Right ventricle myocardium inferior (tissue), 1 donor: ENCODE data around the gene GGTLC3. TPM values are rescaled to one million over a fixed set of nuclear protein-coding genes. Genes with fewer than 3 reads are reported as not detected.
"Not testable (repeated sequence)": the region's sequence is repeated elsewhere in the genome, so short reads cannot be mapped to it uniquely, and the experiment has no call there.

Experiments used
- ATAC-seq: fragments of 200-7000 bp; cut with Tn5 transposase; one replicate; pipeline ENCODE4 v1.9.1; 2020; ENCODE audit warnings: mild to moderate bottlenecking, moderate library complexity
- DNase-seq: peaks from one replicate; pipeline ENCODE4 v3.0.0; 2021; ENCODE audit errors: missing footprints
- intact Hi-C: fragments of 100-400 bp; cut with DNase I; formaldehyde crosslinking; loops from one replicate; pipeline ENCODE4 v1.11.0; 2022
- total RNA-seq: library from RNA; stranded (reverse); fragmentation: NEBNext Ultra II Directional; extraction: Animal tissue kit (Norgen Biotek cat#: 25700); gene quantifications from one replicate; pipeline ENCODE4 v1.2.1, GENCODE V29; 2021
- donor health status: DM: no; HTN: yes; CAD: no; lungs with severe emphysema.

Gene GGTLC3
- total RNA-seq, 1 donor from 2014 or later, result not detected

DNA sequence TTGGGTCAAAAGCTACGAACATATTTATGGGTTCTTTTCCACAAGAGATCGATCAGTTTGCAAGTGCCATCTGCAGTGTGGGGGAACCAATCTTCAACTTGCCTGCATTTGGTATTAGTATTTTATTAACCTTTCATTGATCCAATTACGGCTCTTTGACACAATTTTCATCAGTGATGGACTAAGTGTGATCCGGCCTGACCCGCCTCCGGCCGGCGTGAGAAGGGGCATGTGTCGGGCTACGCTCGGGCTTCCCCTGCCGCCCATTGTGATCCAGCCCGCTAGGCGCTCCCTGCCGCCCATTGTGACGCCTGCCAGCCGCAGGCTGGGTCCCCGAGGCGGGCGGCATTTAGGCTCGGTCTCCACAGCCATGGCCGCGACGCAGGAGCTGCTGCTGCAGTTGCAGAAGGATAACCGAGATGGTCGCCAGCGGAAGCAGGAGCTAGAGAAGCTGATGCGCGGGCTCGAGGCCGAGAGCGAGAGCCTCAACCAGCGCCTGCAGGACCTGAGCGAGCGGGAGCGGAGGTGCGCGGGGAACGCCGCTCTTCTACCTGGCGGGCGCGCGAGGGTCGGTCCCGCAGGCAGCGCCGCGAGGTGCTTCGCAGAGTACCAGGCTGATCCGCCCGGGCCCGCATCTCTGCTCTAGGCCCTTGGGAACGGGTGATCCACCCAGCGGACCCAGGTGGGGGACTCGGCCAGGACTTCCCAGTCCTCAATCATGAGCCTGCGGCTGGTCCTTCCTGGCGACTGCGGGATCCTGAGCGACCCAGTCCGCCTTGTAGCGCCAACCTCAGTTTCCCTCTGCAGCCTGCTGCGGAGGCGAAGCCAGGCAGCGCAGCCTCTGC lies 10.0 kb upstream of the GGTLC3 start, which contains the start of gene TMEM191B:
TMEM191B (plus strand) TSS at position 51 of the 845 bp plus-strand sequence; CDS start at position 230, 179 bp downstream.
- peak; percentile 18 for ATAC-seq
- intact Hi-C loops, DNase-seq: not testable (repeated sequence)

DNA sequence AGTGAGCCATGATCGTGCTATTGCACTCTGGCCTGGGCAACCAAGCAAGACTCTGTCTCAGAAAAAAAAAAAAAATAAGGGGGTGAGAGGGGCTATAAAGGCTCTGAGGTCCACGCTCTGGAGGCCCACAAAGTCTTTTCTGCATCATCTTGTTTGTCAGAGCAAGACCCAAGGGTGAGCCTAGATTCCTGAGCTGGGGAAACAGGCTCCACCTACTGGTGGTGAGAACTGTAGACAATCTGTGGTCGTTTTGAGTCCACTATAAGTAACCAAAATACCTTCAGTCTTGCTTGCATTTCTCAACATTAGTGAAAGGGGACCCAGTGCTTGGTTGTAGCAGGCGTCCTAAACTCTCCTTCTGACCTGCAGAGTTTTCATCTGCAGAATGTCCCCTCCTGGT lies 5.4 kb upstream of the GGTLC3 start:
- DNase-seq, intact Hi-C loops: not testable (repeated sequence)
- peak; percentile 33 for ATAC-seq

DNA sequence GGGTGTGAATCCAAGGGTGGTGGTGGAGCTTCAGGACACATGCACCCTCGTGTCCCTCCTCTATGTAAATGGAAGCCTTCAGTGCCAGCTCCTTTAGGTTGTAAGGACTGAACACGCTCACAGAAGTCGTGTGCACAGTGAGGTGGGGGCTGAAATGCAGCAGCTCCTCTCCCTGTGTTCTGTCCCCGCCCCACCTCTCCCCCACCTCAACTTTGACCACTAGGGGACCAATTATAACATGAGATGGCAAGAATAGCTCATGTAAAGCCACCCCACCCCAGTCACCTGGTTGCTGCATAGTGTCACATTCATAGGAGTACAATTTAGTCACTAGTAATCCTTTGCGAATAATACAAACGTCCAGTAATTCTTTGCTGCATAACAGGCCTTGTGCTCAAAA lies 4.8 kb upstream of the GGTLC3 start:
- intact Hi-C loops, DNase-seq, ATAC-seq: not testable (repeated sequence)

DNA sequence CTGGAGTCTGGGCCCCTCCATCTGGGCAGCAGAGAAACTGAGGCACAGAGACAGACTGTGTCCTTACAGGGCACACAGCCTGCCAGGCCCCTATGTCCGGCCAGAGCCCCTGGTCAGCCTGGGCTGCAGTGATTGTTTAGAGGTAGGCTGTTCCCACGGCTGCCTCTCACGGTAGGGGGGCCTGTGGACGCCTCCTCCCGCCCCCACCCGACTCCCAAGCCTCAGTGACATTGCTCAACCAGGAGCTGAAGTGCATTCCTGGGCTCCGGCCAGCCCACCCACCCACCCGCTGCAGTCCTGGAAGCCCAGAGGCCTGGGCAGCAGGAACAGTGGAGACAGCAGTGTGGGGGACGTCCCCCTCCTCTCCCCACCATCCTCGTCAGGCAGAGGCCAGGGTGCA lies 4.5 kb downstream of the GGTLC3 start:
- intact Hi-C loops, ATAC-seq, DNase-seq: not testable (repeated sequence)

DNA sequence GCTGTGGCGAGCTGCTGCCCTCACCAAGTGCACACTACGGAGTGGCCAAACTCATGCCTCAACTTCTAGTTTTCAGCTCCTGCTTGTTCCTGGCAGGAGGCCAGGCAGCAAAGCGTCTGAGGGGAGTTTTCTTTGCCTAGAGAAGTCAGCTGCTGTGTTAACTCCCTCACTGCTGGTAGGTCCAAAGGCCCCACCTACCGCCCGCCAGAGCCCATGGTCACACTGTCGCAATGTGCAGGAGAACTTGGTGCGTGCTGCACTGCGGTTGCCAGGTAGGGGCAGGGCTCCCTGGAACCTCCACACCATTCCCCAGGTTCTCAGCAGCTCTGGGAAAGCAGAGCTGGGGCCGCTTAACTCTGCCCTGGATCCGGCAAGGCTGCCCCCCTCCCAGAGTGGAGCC lies 5.6 kb downstream of the GGTLC3 start:
- DNase-seq, ATAC-seq, intact Hi-C loops: not testable (repeated sequence)

DNA sequence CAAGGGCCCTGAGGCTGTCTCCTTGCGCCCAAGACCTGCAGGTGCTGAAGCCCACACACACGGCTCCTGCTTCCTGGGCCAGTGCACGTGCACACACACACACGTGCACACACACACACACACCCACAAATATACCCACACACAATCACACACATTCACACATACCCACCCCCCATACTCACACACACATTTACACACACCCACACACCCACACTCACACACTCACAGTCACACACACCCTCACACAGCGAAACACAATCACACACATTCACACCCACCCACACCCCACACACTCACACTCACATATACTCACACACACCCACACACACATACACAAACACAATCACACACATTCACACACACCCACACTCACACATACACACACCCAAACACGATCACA lies 6.6 kb downstream of the GGTLC3 start:
- intact Hi-C loops, ATAC-seq, DNase-seq: not testable (repeated sequence)

DNA sequence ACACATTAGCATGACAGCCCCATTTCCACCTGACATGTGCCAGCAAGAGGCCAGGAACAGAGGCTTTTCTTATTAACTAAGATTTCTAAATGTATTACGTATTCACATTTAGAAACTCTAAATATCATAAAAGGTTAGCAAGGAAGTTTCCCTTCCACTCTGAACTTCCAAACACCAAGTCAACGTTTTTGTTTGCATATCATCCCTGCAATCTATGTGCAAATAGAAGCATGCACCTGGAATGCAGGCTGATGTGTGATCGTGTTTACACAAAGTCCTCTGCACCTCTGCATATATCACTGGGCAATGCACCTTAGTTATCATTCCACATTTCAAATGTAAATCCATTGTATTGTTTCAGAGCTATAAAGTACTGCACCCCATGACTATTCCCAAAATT lies 21.7 kb downstream of the GGTLC3 start:
- DNase-seq, intact Hi-C loops, ATAC-seq: not testable (repeated sequence)

Other genes starting within 250 kb of the GGTLC3 start
- 1.0 TPM for gene TMEM191B, start 9.6 kb upstream of the GGTLC3 start, total RNA-seq
- gene RIMBP3, start 93.8 kb upstream of the GGTLC3 start, total RNA-seq, result 0.16 TPM